ENCODE measurements around the gene ITGA3. TPM values are rescaled to one million over a fixed set of nuclear protein-coding genes. Genes with fewer than 3 reads are reported as not detected.

ITGA3 gene
- total and polyA plus RNA-seq, 4 donors: 0.79 to 4.4 (median 1.4) TPM

- Histone ChIP-seq H3K9ac (ENCODE audit: low read depth in 1 of 2, low read length in 2 of 2) (no peak overlapping the region), H3K9me3 (ENCODE audit: control insufficient read depth in 4 of 4, low read length in 3 of 4) (no peaks in the 10 kb centered on the region), H3K4me1 (ENCODE audit: control insufficient read depth in 4 of 4, insufficient read depth in 4 of 4, low read length in 3 of 4) (no peaks in the 10 kb centered on the region), H3K27me3 (ENCODE audit: control insufficient read depth in 4 of 4, insufficient read depth in 4 of 4, low read length in 3 of 4) (no peaks in the 10 kb centered on the region), H3K4me3 (ENCODE audit: low read depth in 1 of 3, low read length in 3 of 3) (no peak overlapping the region), H3K36me3 (ENCODE audit: control insufficient read depth in 4 of 4, insufficient read depth in 3 of 4, low read depth in 1 of 4, low read length in 3 of 4) (no peaks in the 10 kb centered on the region), H3K27ac (ENCODE audit: low read depth in 1 of 2, low read length in 2 of 2) (no peak overlapping the region)
- TF ChIP-seq ATF3 (IDR thresholded peaks at IDR 0.05) (no peak), HNF4A (conservative IDR thresholded peaks at IDR 0.05) (no peak), FOXA1 (IDR thresholded peaks at IDR 0.05) (no peak), YY1 (IDR thresholded peaks at IDR 0.05) (no peak), FOXA2 (IDR thresholded peaks at IDR 0.05) (no peak), GABPA (IDR thresholded peaks at IDR 0.05 in 1 of 2, conservative IDR thresholded peaks at IDR 0.05 in 1 of 2) (no peak), SP1 (IDR thresholded peaks at IDR 0.05) (no peak), ZBTB33 (IDR thresholded peaks at IDR 0.05) (no peak), EGR1 (IDR thresholded peaks at IDR 0.05; ENCODE audit: low read depth in 2 of 2) (no peak), REST (IDR thresholded peaks at IDR 0.05) (no peak), JUND (IDR thresholded peaks at IDR 0.05) (no peak), CTCF (IDR thresholded peaks at IDR 0.05; ENCODE audit: low read depth, low read length, missing input control) (no peak), HNF4G (IDR thresholded peaks at IDR 0.05) (no peak), RXRA (IDR thresholded peaks at IDR 0.05) (no peak)
- DNase-seq (ENCODE audit: low spot score): no peak
- WGBS: 94% methylated on average over 16 of the region's 16 CpGs
Measured at GRCh38 chr17:50075446-50076032, 19.6 kb downstream of the ITGA3 start.

GRCh38 chr17:50076221-50076590 lies 20.3 kb downstream of the ITGA3 start:
- H3K9ac ChIP-seq (ENCODE audit: low read depth in 1 of 2, low read length in 2 of 2): no peak overlapping the region
- H3K36me3 ChIP-seq (ENCODE audit: control insufficient read depth in 4 of 4, insufficient read depth in 3 of 4, low read depth in 1 of 4, low read length in 3 of 4): no peaks in the 10 kb centered on the region
- no peak overlapping the region for H3K4me3 ChIP-seq (ENCODE audit: low read depth in 1 of 3, low read length in 3 of 3)
- WGBS: 71% methylated on average over 16 of the region's 16 CpGs
- no peaks in the 10 kb centered on the region for H3K27me3 ChIP-seq (ENCODE audit: control insufficient read depth in 4 of 4, insufficient read depth in 4 of 4, low read length in 3 of 4)
- H3K4me1 ChIP-seq (ENCODE audit: control insufficient read depth in 4 of 4, insufficient read depth in 4 of 4, low read length in 3 of 4): no peaks in the 10 kb centered on the region
- TF ChIP-seq HNF4A (conservative IDR thresholded peaks at IDR 0.05) (no peak), EGR1 (IDR thresholded peaks at IDR 0.05; ENCODE audit: low read depth in 2 of 2) (no peak), RXRA (IDR thresholded peaks at IDR 0.05) (no peak), ZBTB33 (IDR thresholded peaks at IDR 0.05) (no peak), TAF1 (conservative IDR thresholded peaks at IDR 0.05) (no peak), YY1 (IDR thresholded peaks at IDR 0.05) (no peak)
- H3K9me3 ChIP-seq (ENCODE audit: control insufficient read depth in 4 of 4, low read length in 3 of 4): no peaks in the 10 kb centered on the region
- no peak for DNase-seq (ENCODE audit: low spot score)
- H3K27ac ChIP-seq (ENCODE audit: low read depth in 1 of 2, low read length in 2 of 2): no peak overlapping the region
